Stromal cell of bone marrow (primary cell): ENCODE measurements around the gene LRRC3C.

Source experiments
- DNase-seq: peaks from one replicate; pipeline ENCODE4 v3.0.0-alpha.2; 2012; ENCODE audit warnings: low read depth

The LRRC3C gene

GRCh38 chr17:39923836-39924690, 3.5 kb upstream of the LRRC3C start:
- no peak for DNase-seq

- no peak for DNase-seq
These were observed 2.9 kb upstream of the LRRC3C start for GRCh38 chr17:39924691-39925055.

GRCh38 chr17:39925282-39926134, 2.0 kb upstream of the LRRC3C start:
- DNase-seq, result no peak

- DNase-seq, result no peak
These were observed 1.4 kb upstream of the LRRC3C start for GRCh38 chr17:39926135-39926587.

GRCh38 chr17:39926588-39927100, 888 bp upstream of the LRRC3C start:
- DNase-seq, result no peak

GRCh38 chr17:39927929-39928857, 661 bp downstream of the LRRC3C start:
- no peak for DNase-seq

GRCh38 chr17:39928858-39929645, 1.5 kb downstream of the LRRC3C start:
- DNase-seq, result peak; percentile 90

- DNase-seq, result no peak
These were observed 2.3 kb downstream of the LRRC3C start for GRCh38 chr17:39929646-39930407.

DNA sequence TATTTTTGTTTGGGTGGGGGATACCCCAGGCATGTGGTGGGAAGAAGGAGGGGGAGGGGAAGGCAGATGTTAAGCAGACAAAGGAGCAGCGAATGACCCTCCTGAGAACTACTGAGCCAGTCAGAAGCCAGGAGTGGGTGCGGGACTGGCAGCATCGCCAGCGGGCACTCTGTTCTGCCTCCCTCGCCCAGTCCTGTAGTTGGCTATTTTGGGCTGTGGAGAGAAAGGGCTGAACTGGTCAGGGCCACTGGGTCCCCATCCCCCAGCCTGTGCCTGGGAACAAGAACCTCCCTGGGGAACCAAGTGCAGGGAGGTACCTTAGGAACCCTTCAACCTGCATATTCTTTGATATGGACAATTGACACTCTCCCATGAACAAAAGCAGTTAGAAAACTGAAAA, 6.4 kb downstream of the LRRC3C start:
- DNase-seq, result no peak

DNA sequence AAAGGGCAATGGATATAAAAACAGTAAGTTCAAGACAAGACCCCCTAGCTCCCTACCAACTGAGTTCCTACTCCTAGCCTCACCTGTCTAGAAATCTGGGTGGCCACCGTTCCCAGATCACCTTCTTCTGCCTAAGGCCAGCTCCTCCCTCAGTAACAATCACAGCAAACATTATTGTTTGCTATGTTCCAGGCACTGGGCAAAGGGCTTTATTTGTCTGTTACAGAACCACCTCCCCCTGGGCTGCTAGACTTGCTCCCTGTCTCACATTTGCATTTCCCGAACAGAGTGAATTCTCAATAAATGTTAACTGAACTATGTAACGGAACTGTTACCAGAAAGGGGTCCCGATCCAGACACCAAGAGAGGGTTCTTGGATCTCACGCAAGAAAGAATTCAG, 6.8 kb downstream of the LRRC3C start:
- no peak for DNase-seq

DNA sequence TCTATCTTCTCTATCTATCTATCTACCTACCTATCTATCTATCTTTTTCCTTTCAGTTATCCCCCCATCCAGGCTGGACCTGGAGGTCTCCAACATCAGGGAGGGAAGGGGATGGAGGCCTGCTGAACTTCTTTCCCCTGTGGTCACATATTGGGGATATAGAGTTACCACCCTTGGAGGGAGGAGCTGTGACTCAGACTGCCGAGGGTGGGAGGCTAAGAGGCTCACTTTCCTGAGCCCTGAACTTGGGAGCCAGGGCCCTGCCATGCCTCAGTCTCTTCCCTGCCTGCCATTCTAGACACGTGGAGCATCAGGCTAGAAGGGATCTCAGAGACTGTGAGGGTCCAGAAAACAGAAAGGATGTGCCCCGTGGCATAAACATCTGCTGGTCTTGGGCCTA, 8.4 kb downstream of the LRRC3C start:
- DNase-seq, result no peak

GRCh38 chr17:39937447-39937846, 9.9 kb downstream of the LRRC3C start:
- DNase-seq, result no peak

DNA sequence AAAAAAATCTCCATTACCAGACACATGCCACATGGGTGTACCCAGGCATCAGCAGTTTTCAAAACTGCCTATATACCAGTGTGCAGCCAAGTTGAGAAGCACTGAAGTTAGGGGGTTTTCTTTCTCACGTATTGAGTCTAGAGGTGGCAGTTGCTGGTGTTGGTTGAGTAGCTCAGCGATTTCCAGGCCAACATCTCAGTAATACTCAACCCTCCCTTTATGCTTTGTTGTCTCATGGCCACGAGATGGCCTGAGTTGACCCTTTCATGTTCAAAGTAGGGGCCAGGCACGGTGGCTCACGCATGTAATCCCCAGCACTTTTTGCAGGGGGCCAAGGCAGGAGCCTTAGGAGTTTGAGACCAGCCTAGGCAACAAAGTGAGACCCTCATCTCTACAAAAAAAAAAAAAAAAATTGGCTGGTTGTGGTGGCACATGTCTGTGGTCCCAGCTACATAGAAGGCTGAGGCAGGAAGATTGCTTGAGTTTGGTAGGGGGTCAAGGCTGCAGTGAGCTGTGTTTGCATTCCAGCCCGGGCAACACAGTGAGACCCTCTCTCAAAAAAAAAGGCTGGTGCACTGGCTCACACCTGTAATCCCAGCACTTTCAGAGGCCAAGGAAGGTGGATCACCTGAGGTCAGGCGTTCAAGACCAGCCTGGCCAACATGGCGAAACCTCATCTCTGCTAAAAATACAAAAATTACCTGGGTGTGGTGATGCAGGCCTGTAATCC, 10.8 kb downstream of the LRRC3C start:
- DNase-seq, result no peak

GRCh38 chr17:39939106-39939505, 11.6 kb downstream of the LRRC3C start:
- no peak for DNase-seq

- DNase-seq, result no peak
These were observed 12.3 kb downstream of the LRRC3C start for GRCh38 chr17:39939588-39940419.

DNA sequence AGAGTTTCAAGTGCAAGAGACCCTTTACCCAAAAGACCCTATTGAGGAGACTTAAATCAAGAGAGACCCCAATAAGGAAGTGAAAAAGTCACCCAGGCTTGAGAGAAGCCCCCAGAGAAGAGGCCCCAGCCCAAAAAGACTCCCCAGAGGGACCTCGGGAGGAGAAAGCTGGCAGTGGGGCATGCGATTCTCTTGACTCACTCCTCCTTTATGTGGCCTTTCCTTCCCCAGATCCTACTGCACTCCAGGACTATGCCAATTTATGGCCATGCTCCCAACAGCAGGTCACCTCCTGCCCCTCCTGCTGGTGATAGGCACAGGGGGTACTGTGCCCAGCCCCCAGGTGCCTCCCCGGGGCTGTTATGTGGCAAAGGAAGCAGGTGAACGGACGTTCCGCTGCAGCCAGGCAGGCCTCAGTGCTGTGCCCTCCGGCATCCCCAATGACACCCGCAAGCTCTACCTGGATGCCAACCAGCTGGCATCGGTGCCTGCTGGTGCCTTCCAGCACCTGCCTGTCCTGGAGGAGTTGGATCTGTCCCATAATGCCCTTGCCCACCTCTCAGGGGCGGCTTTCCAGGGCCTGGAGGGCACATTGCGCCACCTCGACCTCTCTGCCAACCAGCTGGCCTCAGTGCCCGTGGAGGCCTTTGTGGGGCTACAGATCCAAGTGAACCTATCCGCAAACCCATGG, 16.3 kb downstream of the LRRC3C start:
- no peak for DNase-seq

- no peak for DNase-seq
These were observed 16.8 kb downstream of the LRRC3C start for GRCh38 chr17:39944393-39944711.
